GM12878 (cell line): ENCODE results near the gene IRF2BPL. TPM values are rescaled to one million over a fixed set of nuclear protein-coding genes. Genes with fewer than 3 reads are reported as not detected.

Source experiments
- ATAC-seq: fragments of 200-7000 bp; cut with Tn5 transposase; 3 replicates; pipeline ENCODE4 v1.9.1; 2020; ENCODE audit warnings: mild to moderate bottlenecking, moderate library complexity
- BruUV-seq: library from RNA; stranded (reverse); fragments of 400-500 nt; replicated peaks from 2 replicates; lab custom pipeline; 2021; lab: Mats Ljungman, UMichigan
- CTCF ChIA-PET: fragments of 300-600 bp; sonication (Branson Sonifier 250); formaldehyde crosslinking; extraction: SDS; loops from one replicate; lab custom pipeline; 2021; ENCODE audit warnings: inconsistent platforms; lab: Yijun Ruan, JAX
- POLR2A ChIA-PET: fragments of 350-600 bp; formaldehyde crosslinking; extraction: SDS; loops from one replicate; lab custom pipeline; 2021; ENCODE audit warnings: inconsistent platforms; lab: Charles Lee
- RAD21 ChIA-PET: fragments of 300-600 bp; sonication (Branson Sonifier 250); formaldehyde crosslinking; loops from one replicate; lab custom pipeline; 2023; ENCODE audit warnings: antibody characterized with exemption; ENCODE audit not compliant: unreplicated experiment; lab: Charles Lee
- SMC1A ChIA-PET: fragments of 300-600 bp; sonication (Branson Sonifier 250); formaldehyde crosslinking; loops from one replicate; lab custom pipeline; 2023; ENCODE audit not compliant: unreplicated experiment, uncharacterized antibody; lab: Charles Lee
- DNase-seq: peaks from one replicate; pipeline ENCODE4 v3.0.0-alpha.2; 2011; ENCODE audit warnings: low read depth, low spot score
- FAIRE-seq: peaks from 3 replicates; lab custom pipeline; 2011; peaks lifted over from hg19 to GRCh38; lab: Jason Lieb, UNC
- H2AFZ ChIP-seq: 2 replicates; pipeline ENCODE4 v1.6.0; 2011; ENCODE audit warnings: low read depth, low read length, control low read depth; ENCODE audit not compliant: control insufficient read depth
- H3K27ac ChIP-seq: 2 replicates; pipeline ENCODE4 v1.5.1; 2011; ENCODE audit warnings: control low read depth; ENCODE audit not compliant: control insufficient read depth, insufficient read depth
- H3K27me3 ChIP-seq, 2 experiments: replicated peaks in 1 of 2; 2 replicates each; pipeline versions ENCODE4 v1.6.0 to v1.6.1; 2011; ENCODE audit warnings: low read length in 1 of 2; ENCODE audit not compliant: control insufficient read depth in 2 of 2, insufficient read depth in 2 of 2
- H3K36me3 ChIP-seq, 2 experiments: 2 replicates each; pipeline ENCODE4 v1.5.1; 2011; ENCODE audit warnings: low read length in 1 of 2; ENCODE audit not compliant: control insufficient read depth in 2 of 2, insufficient read depth in 2 of 2
- H3K4me1 ChIP-seq: 2 replicates; pipeline ENCODE4 v1.6.1; 2011; ENCODE audit warnings: mild to moderate bottlenecking, low read length, moderate library complexity, mixed read lengths; ENCODE audit not compliant: control insufficient read depth, insufficient read depth
- H3K4me2 ChIP-seq: 2 replicates; pipeline ENCODE4 v1.6.0; 2011; ENCODE audit warnings: control low read depth; ENCODE audit not compliant: control insufficient read depth, insufficient read depth
- H3K4me3 ChIP-seq: fragments of 200-600 bp; sonication (generic); 2 replicates; pipeline ENCODE4 v1.5.1; 2016
- H3K79me2 ChIP-seq: 2 replicates; pipeline ENCODE4 v1.6.0; 2011; ENCODE audit warnings: low read length; ENCODE audit not compliant: control insufficient read depth, insufficient read depth
- H3K9ac ChIP-seq: 2 replicates; pipeline ENCODE4 v1.8.0; 2011; ENCODE audit warnings: low read length, control low read depth, mixed read lengths; ENCODE audit not compliant: control insufficient read depth, insufficient read depth
- H3K9me3 ChIP-seq: replicated peaks from 3 replicates; pipeline ENCODE4 v1.5.1; 2011; ENCODE audit warnings: mild to moderate bottlenecking, low read length; ENCODE audit not compliant: control insufficient read depth, insufficient read depth
- H4K20me1 ChIP-seq: 2 replicates; pipeline ENCODE4 v1.6.0; 2011; ENCODE audit not compliant: control insufficient read depth, insufficient read depth
- PML ChIP-seq: IDR thresholded peaks from 2 replicates; pipeline ENCODE4 v1.6.1; 2012; ENCODE audit warnings: low read length, inconsistent platforms
- RB1 ChIP-seq: fragments of 450-650 bp; formaldehyde crosslinking; IDR thresholded peaks from 2 replicates; pipeline ENCODE4 v1.6.1; 2017; ENCODE audit warnings: mild to moderate bottlenecking, borderline replicate concordance
- RUNX3 ChIP-seq: IDR thresholded peaks from 2 replicates; pipeline ENCODE4 v1.6.1; 2012; ENCODE audit warnings: low read length, inconsistent platforms
- USF1 ChIP-seq: IDR thresholded peaks from 2 replicates; pipeline ENCODE4 v1.6.1; 2011; ENCODE audit warnings: borderline replicate concordance, low read depth, mild to moderate bottlenecking, moderate library complexity, mixed read lengths, low read length; ENCODE audit not compliant: insufficient read depth; ENCODE audit errors: extremely low read length
- ZNF207 ChIP-seq: fragments of 450-650 bp; IDR thresholded peaks from 2 replicates; pipeline ENCODE4 v1.6.1; 2014; ENCODE audit warnings: antibody characterized with exemption, mild to moderate bottlenecking, borderline replicate concordance
- ZNF592 ChIP-seq: fragments of 450-650 bp; IDR thresholded peaks from 2 replicates; pipeline ENCODE4 v1.6.1; 2017; ENCODE audit warnings: mild to moderate bottlenecking, moderate library complexity
- WGBS: methylation state at CpG from one replicate; pipeline ENCODE4 v1.1.6; 2016; ENCODE audit warnings: low lambda C conversion rate; ENCODE audit not compliant: insufficient replicate concordance, insufficient coverage; ENCODE audit errors: missing lambda C conversion rate; 5-methylcytosine and 5-hydroxymethylcytosine counted together
- in situ Hi-C: fragments of 300-500 bp; cut with MboI; formaldehyde crosslinking; loops from 9 replicates; pipeline ENCODE4 v1.14.3; 2018; ENCODE audit warnings: mixed read lengths
- intact Hi-C: fragments of 100-400 bp; cut with micrococcal nuclease; formaldehyde crosslinking; loops from one replicate; pipeline ENCODE4 v1.14.2; 2022; ENCODE audit not compliant: unreplicated experiment
- polyA plus RNA-seq, 11 experiments: library from polyadenylated mRNA; depleted of rRNA in 4 of 11; unstranded in 6 of 11; stranded (reverse) in 5 of 11; fragments of >200 nt; fragmentation: Nextera tagmentation in 4 of 11; fragmentation: Illumina TruSeq in 1 of 11; extraction: Ambion mirVana in 4 of 11; extraction: Trizol in 1 of 11; gene quantifications; 1 replicate in 1 of 11; 2 replicates in 10 of 11; pipeline versions ENCODE4 v1.2.1 to v1.2.3, GENCODE V29; 2011 to 2016; ENCODE audit warnings: inconsistent platforms in 2 of 11, missing spikeins in 2 of 11, low read depth in 1 of 11
- total RNA-seq, 4 experiments: library from RNA; depleted of rRNA in 3 of 4; stranded (reverse); fragments of >200 nt in 3 of 4; fragmentation: Illumina TruSeq in 1 of 4; extraction: Trizol in 1 of 4; gene quantifications; 2 replicates each; pipeline versions ENCODE4 v1.2.1 to v1.2.3, GENCODE V29; 2013 to 2021

The IRF2BPL gene
- total and polyA plus RNA-seq, 10 of the 15 experiments (the other 5 are each of a cell fraction or from before 2014, with no cell fraction given) = 1.2 to 34.5 (median 3.1) TPM

GRCh38 chr14:76997257-76997970 is 31.1 kb downstream of the IRF2BPL start (continued):
- no peak for TF ChIP-seq ZNF592
- TF ChIP-seq RUNX3 = no peak
- no peak for TF ChIP-seq RB1
- no peak for TF ChIP-seq PML
- TF ChIP-seq USF1 = no peak
- TF ChIP-seq, all 136 proteins: peak for 0

- no peak for TF ChIP-seq ZNF207
- ChIA-PET RAD21 (interaction anchor here (0.9 kb wide), 1 partner anchor 121 kb away, joined by 3 read pairs; no protein-coding TSS in a partner anchor), POLR2A (interaction anchor here (0.5 to 1.3 kb wide), 4 partner anchors 10 to 35 kb away, joined by 3 to 7 read pairs (median 5); no protein-coding TSS in a partner anchor), CTCF (interaction anchor here (1.2 kb wide), 1 partner anchor 11 kb away, joined by 3 read pairs; no protein-coding TSS in a partner anchor), SMC1A (interaction anchor here (0.8 to 2.0 kb wide), 8 partner anchors 8 to 56 kb away, joined by 3 to 8 read pairs (median 3); no protein-coding TSS in a partner anchor)
- ATAC-seq (no peak), FAIRE-seq (no peak), DNase-seq (no peak)
- Histone ChIP-seq H3K4me1 (peaks cover 41% of the 10 kb centered on the region), H3K9me3 (no peaks in the 10 kb centered on the region), H3K4me2 (no peak overlapping the region), H3K79me2 (no peaks in the 10 kb centered on the region), H3K4me3 (no peak overlapping the region), H3K27me3 (no peaks in the 10 kb centered on the region), H4K20me1 (no peaks in the 10 kb centered on the region), H2AFZ (no peak overlapping the region), H3K9ac (no peak overlapping the region), H3K36me3 (no peaks in the 10 kb centered on the region), H3K27ac (no peak overlapping the region)
- in situ Hi-C loops (no loop called here), intact Hi-C loops (no loop called here)
- no TSS peak for BruUV-seq
- WGBS = 54% methylated on average over 2 of the region's 2 CpGs
These were observed 31.9 kb downstream of the IRF2BPL start for GRCh38 chr14:76996563-76997146.
